Tongue (tissue), 2 donors: Measurements from ENCODE around the gene IQGAP2. TPM values are rescaled to one million over a fixed set of nuclear protein-coding genes. Genes with fewer than 3 reads are reported as not detected.

Experiments used
- DNase-seq: peaks from one replicate; pipeline ENCODE4 v3.0.0-alpha.2; 2015
- total RNA-seq: library from RNA; depleted of rRNA; stranded (reverse); fragments of >200 nt; gene quantifications from one replicate; pipeline ENCODE4 v1.2.3, GENCODE V29; 2014

IQGAP2 gene
- total RNA-seq, 1 donor from 2014 or later, result 32.8 TPM

- DNase-seq, result no peak
Measured at GRCh38 chr5:76690037-76690679, 287.1 kb downstream of the IQGAP2 start.

- DNase-seq, result peak; percentile 43
Measured at GRCh38 chr5:76690704-76691466, 287.8 kb downstream of the IQGAP2 start.

GRCh38 chr5:76691467-76692273, 288.6 kb downstream of the IQGAP2 start:
- DNase-seq, result peak; percentile 34

GRCh38 chr5:76692274-76692540, 289.1 kb downstream of the IQGAP2 start:
- no peak for DNase-seq

- DNase-seq, result no peak
Measured at GRCh38 chr5:76692651-76693050, 289.6 kb downstream of the IQGAP2 start.

GRCh38 chr5:76693141-76693540, 290.1 kb downstream of the IQGAP2 start:
- DNase-seq, result no peak

GRCh38 chr5:76694317-76694716, 291.2 kb downstream of the IQGAP2 start:
- no peak for DNase-seq

- peak; percentile 75 for DNase-seq
Measured at GRCh38 chr5:76695346-76695745, 292.3 kb downstream of the IQGAP2 start.

- no peak for DNase-seq
Measured at GRCh38 chr5:76696251-76696650, 293.2 kb downstream of the IQGAP2 start.

- no peak for DNase-seq
Measured at GRCh38 chr5:76697670-76698069, 294.6 kb downstream of the IQGAP2 start.

GRCh38 chr5:76700571-76700970, 297.5 kb downstream of the IQGAP2 start:
- DNase-seq, result no peak

- DNase-seq, result peak; percentile 49
Measured at GRCh38 chr5:76701298-76701697, 298.2 kb downstream of the IQGAP2 start.

GRCh38 chr5:76703707-76704106, 300.6 kb downstream of the IQGAP2 start:
- DNase-seq, result no peak

- DNase-seq, result no peak
Measured at GRCh38 chr5:76704131-76704663, 301.1 kb downstream of the IQGAP2 start.

GRCh38 chr5:76705574-76705973, 302.5 kb downstream of the IQGAP2 start:
- DNase-seq, result no peak

GRCh38 chr5:76709762-76710161, 306.7 kb downstream of the IQGAP2 start:
- DNase-seq, result no peak

GRCh38 chr5:76710991-76711390, 307.9 kb downstream of the IQGAP2 start:
- no peak for DNase-seq

GRCh38 chr5:76714751-76715485, 311.8 kb downstream of the IQGAP2 start:
- DNase-seq, result peak; percentile 51

- DNase-seq, result no peak
Measured at GRCh38 chr5:76715486-76715735, 312.3 kb downstream of the IQGAP2 start.

- DNase-seq, result peak; percentile 83
Measured at GRCh38 chr5:76715736-76716455, 312.8 kb downstream of the IQGAP2 start, which contains the start of gene F2R. F2R (plus strand) TSS chr5:76716126; CDS start chr5:76716308, 182 bp downstream.

- peak; percentile 30 for DNase-seq
Measured at GRCh38 chr5:76716456-76717157, 313.5 kb downstream of the IQGAP2 start.
